HG03520 (cell line): ENCODE data around the gene MRPL21.

Experiments
- ATAC-seq: cut with Tn5 transposase; IDR thresholded peaks from one replicate; pipeline ENCODE4 v1.9.1; 2021; ENCODE audit warnings: mild to moderate bottlenecking, moderate library complexity; ENCODE audit not compliant: unreplicated experiment

The MRPL21 gene

GRCh38 chr11:68903288-68904247, at the start of gene MRPL21, which contains the start of gene IGHMBP2:
Gene MRPL21 (minus strand): TSS chr11:68903832. CDS start chr11:68903810, 22 bp downstream.
Gene IGHMBP2 (plus strand): TSS chr11:68903891. CDS start chr11:68903953, 62 bp downstream.
- ATAC-seq = peak; percentile 77

- no peak for ATAC-seq
Observed at GRCh38 chr11:68950762-68951161, 47.1 kb upstream of the MRPL21 start.

- ATAC-seq = no peak
Observed at GRCh38 chr11:68950270-68950669, 46.6 kb upstream of the MRPL21 start.

GRCh38 chr11:68948935-68949334, 45.3 kb upstream of the MRPL21 start:
- ATAC-seq = no peak

- no peak for ATAC-seq
Observed at GRCh38 chr11:68948496-68948895, 44.9 kb upstream of the MRPL21 start.

- no peak for ATAC-seq
Observed at GRCh38 chr11:68947151-68947550, 43.5 kb upstream of the MRPL21 start.

GRCh38 chr11:68946416-68947090, 42.9 kb upstream of the MRPL21 start:
- ATAC-seq = no peak

- no peak for ATAC-seq
Observed at GRCh38 chr11:68942751-68943271, 39.2 kb upstream of the MRPL21 start.

GRCh38 chr11:68942095-68942620, 38.5 kb upstream of the MRPL21 start:
- ATAC-seq = no peak

GRCh38 chr11:68941324-68942094, 37.9 kb upstream of the MRPL21 start:
- no peak for ATAC-seq

GRCh38 chr11:68940651-68941323, 37.2 kb upstream of the MRPL21 start:
- ATAC-seq = no peak

- no peak for ATAC-seq
Observed at GRCh38 chr11:68939583-68940555, 36.2 kb upstream of the MRPL21 start.

GRCh38 chr11:68938816-68939582, 35.4 kb upstream of the MRPL21 start:
- ATAC-seq = no peak

- no peak for ATAC-seq
Observed at GRCh38 chr11:68938088-68938487, 34.5 kb upstream of the MRPL21 start.

- ATAC-seq = no peak
Observed at GRCh38 chr11:68936676-68937620, 33.3 kb upstream of the MRPL21 start.

GRCh38 chr11:68936358-68936636, 32.7 kb upstream of the MRPL21 start:
- ATAC-seq = no peak
